Measurements from ENCODE around the gene FBXO45.

- TF ChIP-seq POLR2AphosphoS5 (IDR thresholded peaks at IDR 0.05; ENCODE audit: insufficient read depth in 1 of 2, low read depth in 1 of 2) (no peak), POLR2A (IDR thresholded peaks at IDR 0.05) (no peak)
- TF ChIP-seq, protein P1, sequence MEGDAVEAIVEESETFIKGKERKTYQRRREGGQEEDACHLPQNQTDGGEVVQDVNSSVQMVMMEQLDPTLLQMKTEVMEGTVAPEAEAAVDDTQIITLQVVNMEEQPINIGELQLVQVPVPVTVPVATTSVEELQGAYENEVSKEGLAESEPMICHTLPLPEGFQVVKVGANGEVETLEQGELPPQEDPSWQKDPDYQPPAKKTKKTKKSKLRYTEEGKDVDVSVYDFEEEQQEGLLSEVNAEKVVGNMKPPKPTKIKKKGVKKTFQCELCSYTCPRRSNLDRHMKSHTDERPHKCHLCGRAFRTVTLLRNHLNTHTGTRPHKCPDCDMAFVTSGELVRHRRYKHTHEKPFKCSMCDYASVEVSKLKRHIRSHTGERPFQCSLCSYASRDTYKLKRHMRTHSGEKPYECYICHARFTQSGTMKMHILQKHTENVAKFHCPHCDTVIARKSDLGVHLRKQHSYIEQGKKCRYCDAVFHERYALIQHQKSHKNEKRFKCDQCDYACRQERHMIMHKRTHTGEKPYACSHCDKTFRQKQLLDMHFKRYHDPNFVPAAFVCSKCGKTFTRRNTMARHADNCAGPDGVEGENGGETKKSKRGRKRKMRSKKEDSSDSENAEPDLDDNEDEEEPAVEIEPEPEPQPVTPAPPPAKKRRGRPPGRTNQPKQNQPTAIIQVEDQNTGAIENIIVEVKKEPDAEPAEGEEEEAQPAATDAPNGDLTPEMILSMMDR (IDR thresholded peaks at IDR 0.05) = no peak
Measured at GRCh38 chr3:196633555-196634151, 65.2 kb downstream of the FBXO45 start.
